Measurements from ENCODE around the gene MFAP4.

The MFAP4 gene

DNA sequence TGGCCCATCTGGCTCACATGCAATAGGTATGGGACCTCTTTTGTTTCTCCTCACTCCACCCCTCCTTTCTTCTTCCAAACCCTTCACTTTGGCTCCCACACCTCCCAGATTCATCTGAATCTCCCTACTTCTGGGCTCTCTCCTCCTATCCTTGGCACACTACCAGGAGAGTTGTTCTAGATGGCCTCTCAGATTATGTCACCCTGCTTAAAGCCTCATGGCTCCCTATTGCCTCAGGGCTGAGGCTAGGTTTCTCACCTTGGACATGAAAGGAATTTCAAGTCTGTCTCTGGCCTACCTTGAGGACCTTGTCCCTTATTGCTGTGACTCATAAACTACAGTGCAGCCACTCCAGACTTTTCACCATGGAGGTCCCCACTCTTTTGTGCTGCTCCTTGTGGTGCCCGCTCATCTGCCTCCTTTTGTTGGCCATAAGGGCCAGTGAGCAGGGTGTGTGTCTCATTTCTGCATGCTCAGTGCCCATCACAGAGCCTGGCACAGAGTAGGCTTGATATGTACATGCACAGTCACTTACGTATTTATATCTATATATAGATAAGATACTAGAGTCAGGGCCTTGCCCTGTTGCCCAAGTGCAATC, 1.0 kb upstream of the MFAP4 start:
- H3K4me3 ChIP-seq (ENCODE audit: low read depth, low read length): no peak overlapping the region
- in situ Hi-C loops (cut with HindIII; ENCODE audit: low sequenced_read_pairs): no loop called here
- TF ChIP-seq, protein P1, sequence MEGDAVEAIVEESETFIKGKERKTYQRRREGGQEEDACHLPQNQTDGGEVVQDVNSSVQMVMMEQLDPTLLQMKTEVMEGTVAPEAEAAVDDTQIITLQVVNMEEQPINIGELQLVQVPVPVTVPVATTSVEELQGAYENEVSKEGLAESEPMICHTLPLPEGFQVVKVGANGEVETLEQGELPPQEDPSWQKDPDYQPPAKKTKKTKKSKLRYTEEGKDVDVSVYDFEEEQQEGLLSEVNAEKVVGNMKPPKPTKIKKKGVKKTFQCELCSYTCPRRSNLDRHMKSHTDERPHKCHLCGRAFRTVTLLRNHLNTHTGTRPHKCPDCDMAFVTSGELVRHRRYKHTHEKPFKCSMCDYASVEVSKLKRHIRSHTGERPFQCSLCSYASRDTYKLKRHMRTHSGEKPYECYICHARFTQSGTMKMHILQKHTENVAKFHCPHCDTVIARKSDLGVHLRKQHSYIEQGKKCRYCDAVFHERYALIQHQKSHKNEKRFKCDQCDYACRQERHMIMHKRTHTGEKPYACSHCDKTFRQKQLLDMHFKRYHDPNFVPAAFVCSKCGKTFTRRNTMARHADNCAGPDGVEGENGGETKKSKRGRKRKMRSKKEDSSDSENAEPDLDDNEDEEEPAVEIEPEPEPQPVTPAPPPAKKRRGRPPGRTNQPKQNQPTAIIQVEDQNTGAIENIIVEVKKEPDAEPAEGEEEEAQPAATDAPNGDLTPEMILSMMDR (IDR thresholded peaks at IDR 0.05; ENCODE audit: low read depth, low read length, missing control alignments): no peak
- DNase-seq (ENCODE audit: low read depth): peak; percentile 64

DNA sequence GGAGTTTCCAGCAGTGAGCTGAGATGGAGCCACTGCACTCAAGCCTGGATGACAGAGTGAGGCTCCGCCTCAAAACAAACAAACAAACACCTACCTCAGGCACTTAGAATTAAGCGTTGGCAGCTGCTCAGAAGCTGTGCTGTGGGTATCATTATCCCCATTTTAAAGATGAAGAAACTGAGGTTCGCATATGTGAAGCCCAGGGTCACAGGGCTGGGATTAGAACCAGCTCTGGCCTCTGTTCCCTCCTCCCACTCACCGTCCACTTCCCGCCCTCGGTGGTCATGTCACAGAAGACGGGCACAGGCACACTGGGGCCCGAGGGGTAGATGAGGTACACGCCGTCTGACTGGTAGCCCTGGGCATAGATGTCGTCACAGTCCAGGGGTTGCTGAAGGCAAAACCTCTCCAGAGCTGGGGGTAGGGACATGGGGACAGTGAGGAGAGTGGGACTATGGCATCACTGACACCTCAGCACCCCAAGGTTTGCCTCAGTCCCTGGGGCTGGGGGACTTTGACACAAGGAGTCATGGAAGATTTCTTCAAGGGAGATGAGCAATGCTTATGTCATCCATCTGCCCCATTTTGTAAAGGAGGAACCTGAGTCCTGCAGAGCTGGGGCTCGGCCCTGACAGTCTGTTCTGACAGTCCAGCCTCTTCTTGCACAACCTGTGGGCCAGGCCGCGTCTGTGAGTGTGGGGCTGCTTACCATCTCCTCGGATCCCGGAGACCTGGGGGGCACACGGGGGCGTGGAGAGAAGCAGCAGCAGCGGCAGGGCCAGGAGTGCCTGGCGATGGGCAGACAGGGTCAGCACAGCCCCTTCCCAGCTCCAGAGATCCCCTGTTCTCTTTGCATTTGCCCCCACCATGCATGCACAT, 700 bp downstream of the MFAP4 start:
- peak; percentile 26 for DNase-seq (ENCODE audit: low read depth)
- H3K4me3 ChIP-seq (ENCODE audit: low read depth, low read length): peak overlapping the region; percentile 51
- TF ChIP-seq, protein P1 (IDR thresholded peaks at IDR 0.05; ENCODE audit: low read depth, low read length, missing control alignments): no peak
- in situ Hi-C loops (cut with HindIII; ENCODE audit: low sequenced_read_pairs): no loop called here

DNA sequence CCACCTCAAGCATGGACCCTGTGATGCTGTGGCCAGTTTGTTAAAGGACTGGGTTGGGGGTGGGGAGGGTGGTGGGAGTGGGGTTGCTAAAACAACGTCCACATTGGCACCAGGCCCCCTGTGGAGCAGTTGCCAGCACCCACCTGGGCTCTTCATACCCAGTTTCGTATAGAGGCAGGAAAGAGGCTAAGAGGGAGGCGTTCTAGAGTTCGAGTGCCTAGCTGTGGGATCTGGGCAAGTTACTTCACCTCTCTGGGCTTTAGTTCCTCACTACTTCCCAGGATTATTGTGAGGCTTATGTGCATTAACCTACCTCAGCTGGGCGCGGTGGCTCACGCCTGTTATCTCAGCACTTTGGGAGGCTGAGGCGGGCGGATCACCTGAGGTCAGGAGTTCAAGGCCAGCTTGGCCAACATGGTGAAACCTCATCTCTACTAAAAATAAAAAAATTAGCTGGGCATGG, 1.4 kb downstream of the MFAP4 start:
- in situ Hi-C loops (cut with HindIII; ENCODE audit: low sequenced_read_pairs): no loop called here
- H3K4me3 ChIP-seq (ENCODE audit: low read depth, low read length): peak overlapping the region; percentile 51

DNA sequence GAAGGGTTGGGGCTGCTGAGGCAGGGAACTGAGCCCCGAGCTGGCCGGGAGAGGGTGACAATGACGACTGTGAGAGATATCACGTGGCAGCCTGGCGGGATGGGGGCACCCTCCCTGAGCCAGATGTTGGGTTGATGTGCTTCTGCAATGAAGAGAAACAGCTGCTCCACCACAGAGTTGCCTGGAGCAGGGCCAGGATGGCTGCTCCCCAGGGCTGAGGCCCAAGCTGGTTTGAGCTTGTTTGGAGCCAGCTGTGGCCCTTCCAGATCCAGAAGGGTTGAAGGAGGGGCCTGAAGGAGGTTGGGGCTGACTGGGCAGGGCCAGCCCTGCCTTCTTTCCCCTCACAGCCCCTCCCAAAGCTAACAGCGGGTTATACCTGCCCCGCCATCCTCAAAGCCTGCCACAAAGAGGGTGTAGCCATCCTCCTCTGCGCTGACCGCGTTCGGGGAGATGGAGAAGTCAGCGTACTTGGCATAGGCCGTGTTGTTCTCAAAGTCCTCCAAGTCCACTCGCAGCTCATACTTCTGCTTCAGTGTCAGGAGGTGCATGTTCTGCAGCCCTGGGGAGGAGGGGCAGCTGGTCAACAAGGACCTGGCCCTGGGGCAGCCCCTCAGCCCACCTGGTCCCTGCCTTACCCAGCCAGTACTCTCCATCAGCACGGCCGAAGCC, 2.1 kb downstream of the MFAP4 start:
- in situ Hi-C loops (cut with HindIII; ENCODE audit: low sequenced_read_pairs): no loop called here
- H3K4me3 ChIP-seq (ENCODE audit: low read depth, low read length): peak overlapping the region; percentile 14
- TF ChIP-seq, protein P1 (IDR thresholded peaks at IDR 0.05; ENCODE audit: low read depth, low read length, missing control alignments): no peak
- no peak for DNase-seq (ENCODE audit: low read depth)

More for the DNA sequence above, 1.4 kb downstream of the MFAP4 start:
- no peak for DNase-seq (ENCODE audit: low read depth)
- TF ChIP-seq, protein P1 (IDR thresholded peaks at IDR 0.05; ENCODE audit: low read depth, low read length, missing control alignments): no peak

DNA sequence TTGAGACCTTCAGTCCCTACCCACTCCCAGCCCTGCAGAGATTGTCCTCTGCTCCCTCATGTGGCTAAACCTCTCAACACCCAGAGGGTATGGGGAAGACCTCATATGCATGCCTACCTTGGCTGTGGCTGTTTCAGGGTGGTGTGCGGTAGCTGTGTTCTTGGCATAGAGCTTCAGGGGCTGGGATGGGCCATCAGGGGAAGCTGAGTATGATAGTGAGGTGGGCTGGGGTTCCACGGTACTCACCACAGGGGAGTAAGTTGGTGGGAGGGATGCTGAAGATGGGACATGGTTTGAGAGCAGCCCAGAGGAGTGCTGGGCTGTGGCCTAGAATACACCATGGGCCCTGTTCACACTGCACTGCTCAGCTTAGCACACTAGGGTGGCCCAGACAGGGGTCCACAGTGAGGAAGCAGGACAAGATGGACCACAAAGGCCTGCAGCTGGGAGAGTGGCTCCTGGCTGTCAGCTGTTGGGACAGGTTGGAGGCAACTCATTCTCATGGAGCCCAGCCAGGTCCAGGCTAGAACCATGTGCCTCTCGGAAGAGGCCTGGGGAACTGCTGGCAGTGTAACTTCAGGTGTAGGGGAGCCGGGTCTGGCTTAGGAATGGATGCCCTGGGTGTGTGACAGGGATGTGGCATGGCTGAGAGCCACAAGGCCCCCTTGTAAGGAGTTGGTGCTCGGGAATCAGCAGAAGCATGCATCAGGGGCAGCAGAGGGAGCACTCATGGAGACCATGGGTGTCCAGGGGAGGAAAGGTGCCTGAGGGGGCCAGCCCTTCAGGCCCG, 3.1 kb downstream of the MFAP4 start:
- no peak for DNase-seq (ENCODE audit: low read depth)

More for the DNA sequence above, 3.1 kb downstream of the MFAP4 start:
- no peak overlapping the region for H3K4me3 ChIP-seq (ENCODE audit: low read depth, low read length)
- in situ Hi-C loops (cut with HindIII; ENCODE audit: low sequenced_read_pairs): no loop called here
- TF ChIP-seq, protein P1 (IDR thresholded peaks at IDR 0.05; ENCODE audit: low read depth, low read length, missing control alignments): no peak

Measured in astrocyte of the cerebellum (primary cell).